WI38 (cell line): ENCODE results near the gene LDB2.

Source experiments
- H3K4me3 ChIP-seq: 2 replicates; pipeline ENCODE4 v1.5.1; 2011; ENCODE audit warnings: low read depth, mild to moderate bottlenecking, control low read depth, low read length
- CTCF ChIP-seq: IDR thresholded peaks from 2 replicates; pipeline ENCODE4 v1.5.1; 2012; ENCODE audit warnings: low read depth, mild to moderate bottlenecking, control low read depth, low read length

The LDB2 gene

GRCh38 chr4:16626945-16627344 lies 271.5 kb downstream of the LDB2 start:
- H3K4me3 ChIP-seq, result no peak overlapping the region
- TF ChIP-seq CTCF, result no peak

- TF ChIP-seq CTCF, result no peak
Measured at GRCh38 chr4:16622826-16623225, 275.6 kb downstream of the LDB2 start.

GRCh38 chr4:16617435-16617834 lies 281.0 kb downstream of the LDB2 start:
- no peak overlapping the region for H3K4me3 ChIP-seq
- no peak for TF ChIP-seq CTCF

More at GRCh38 chr4:16622826-16623225, 275.6 kb downstream of the LDB2 start:
- no peak overlapping the region for H3K4me3 ChIP-seq

GRCh38 chr4:16617011-16617410 lies 281.4 kb downstream of the LDB2 start:
- no peak overlapping the region for H3K4me3 ChIP-seq
- no peak for TF ChIP-seq CTCF

- TF ChIP-seq CTCF, result no peak
- H3K4me3 ChIP-seq, result no peak overlapping the region
Measured at GRCh38 chr4:16609170-16609758, 289.2 kb downstream of the LDB2 start.

GRCh38 chr4:16608611-16609125 lies 289.8 kb downstream of the LDB2 start:
- no peak for TF ChIP-seq CTCF
- H3K4me3 ChIP-seq, result no peak overlapping the region

GRCh38 chr4:16608123-16608522 lies 290.3 kb downstream of the LDB2 start:
- no peak overlapping the region for H3K4me3 ChIP-seq
- no peak for TF ChIP-seq CTCF
